HCT116 (cell line): ENCODE results near the gene SPTB. TPM values are rescaled to one million over a fixed set of nuclear protein-coding genes. Genes with fewer than 3 reads are reported as not detected.
A peak's percentile ranks its signal among the peaks of the same experiment; 100 is the strongest.

Source experiments
- ATAC-seq: fragments of 200-7000 bp; cut with Tn5 transposase; 2 replicates; pipeline ENCODE4 v1.9.1; 2020; ENCODE audit warnings: mild to moderate bottlenecking, moderate library complexity
- BruUV-seq: library from RNA; stranded (reverse); fragments of 400-500 nt; replicated peaks from 2 replicates; lab custom pipeline; 2021; lab: Mats Ljungman, UMichigan
- CTCF ChIA-PET: fragments of 300-600 bp; sonication (Branson Sonifier 250); formaldehyde crosslinking; loops from one replicate; lab custom pipeline; 2021; ENCODE audit warnings: antibody characterized with exemption; lab: Charles Lee
- POLR2A ChIA-PET: fragments of 300-600, 350-600 bp; sonication (Branson Sonifier 250); formaldehyde crosslinking; loops from one replicate; lab custom pipeline; 2021; ENCODE audit warnings: antibody characterized with exemption; lab: Charles Lee
- RAD21 ChIA-PET, 2 experiments: fragments of 300-600 bp; sonication (Branson Sonifier 250); formaldehyde crosslinking; loops; one replicate each; lab custom pipeline; 2023; ENCODE audit warnings: low total read pairs in 2 of 2; ENCODE audit not compliant: uncharacterized antibody in 2 of 2, unreplicated experiment in 2 of 2, low non-redundant PET in 1 of 2; lab: Charles Lee
- DNase-seq: peaks from one replicate; pipeline ENCODE4 v3.0.0-alpha.2; 2010; ENCODE audit warnings: low read depth, low spot score
- H2AFZ ChIP-seq: fragments of 200-600 bp; shearing (Covaris generic), sonication (generic); 2 replicates; pipeline ENCODE4 v1.6.1; 2017; ENCODE audit warnings: low read depth, mixed run types, mixed read lengths, antibody characterized with exemption, low read length; ENCODE audit not compliant: poor library complexity, severe bottlenecking
- H3K27ac ChIP-seq: 2 replicates; pipeline ENCODE4 v1.5.1; 2012; ENCODE audit warnings: low read depth, low read length
- H3K27me3 ChIP-seq: fragments of 200-600 bp; sonication (generic); 2 replicates; pipeline ENCODE4 v1.6.1; 2016; ENCODE audit warnings: mixed run types, low read length, mixed read lengths; ENCODE audit not compliant: insufficient read depth
- H3K36me3 ChIP-seq, 2 experiments: fragments of 200-500 bp in 1 of 2; fragments of 200-600 bp in 1 of 2; sonication (Bioruptor generic) in 1 of 2; sonication (generic) in 1 of 2; 2 replicates each; pipeline versions ENCODE4 v1.5.1 to v1.6.1; 2014 to 2016; ENCODE audit warnings: low read length in 2 of 2, inconsistent platforms in 1 of 2, mixed read lengths in 1 of 2, mixed run types in 1 of 2; ENCODE audit not compliant: insufficient read depth in 2 of 2, control insufficient read depth in 1 of 2
- H3K4me1 ChIP-seq, 2 experiments: fragments of 200-600 bp in 1 of 2; sonication (generic) in 1 of 2; 2 replicates each; pipeline versions ENCODE4 v1.5.1 to v1.6.1; 2012 to 2017; ENCODE audit warnings: low read length in 2 of 2, inconsistent platforms in 1 of 2, mild to moderate bottlenecking in 1 of 2, mixed read lengths in 1 of 2, mixed run types in 1 of 2, moderate library complexity in 1 of 2; ENCODE audit not compliant: insufficient read depth in 2 of 2, control insufficient read depth in 1 of 2
- H3K4me2 ChIP-seq: fragments of 200-600 bp; sonication (generic); 2 replicates; pipeline ENCODE4 v1.6.1; 2017; ENCODE audit warnings: mixed run types, low read length, mixed read lengths
- H3K4me3 ChIP-seq, 2 experiments: fragments of 200-600 bp in 1 of 2; sonication (generic) in 1 of 2; replicated peaks in 1 of 2; 2 replicates each; pipeline ENCODE4 v1.5.1; 2011 to 2016; ENCODE audit warnings: low read length in 2 of 2, control low read depth in 1 of 2, low read depth in 1 of 2, mild to moderate bottlenecking in 1 of 2, mixed read lengths in 1 of 2, mixed run types in 1 of 2
- H3K79me2 ChIP-seq: fragments of 200-600 bp; sonication (generic); 2 replicates; pipeline ENCODE4 v1.6.1; 2017; ENCODE audit warnings: mild to moderate bottlenecking, mixed run types, low read length, moderate library complexity, mixed read lengths; ENCODE audit not compliant: insufficient read depth
- H3K9ac ChIP-seq: fragments of 200-600 bp; sonication (generic); 2 replicates; pipeline ENCODE4 v1.6.1; 2016; ENCODE audit warnings: low read length, mixed read lengths
- H3K9me2 ChIP-seq: fragments of 200-600 bp; sonication (generic), shearing (Covaris generic); 2 replicates; pipeline ENCODE4 v1.6.1; 2017; ENCODE audit warnings: mixed run types, mild to moderate bottlenecking, moderate library complexity; ENCODE audit not compliant: insufficient read depth
- H3K9me3 ChIP-seq, 2 experiments: fragments of 200-500 bp in 1 of 2; fragments of 200-600 bp in 1 of 2; sonication (Bioruptor generic) in 1 of 2; sonication (generic) in 1 of 2; 2 replicates each; pipeline ENCODE4 v1.6.1; 2014 to 2017; ENCODE audit warnings: low read length in 2 of 2, mixed read lengths in 2 of 2, inconsistent platforms in 1 of 2, low read depth in 1 of 2, mild to moderate bottlenecking in 1 of 2, mixed run types in 1 of 2, moderate library complexity in 1 of 2; ENCODE audit not compliant: control insufficient read depth in 1 of 2, insufficient read depth in 1 of 2
- H4K20me1 ChIP-seq: fragments of 200-600 bp; sonication (generic), shearing (Covaris generic); 2 replicates; pipeline ENCODE4 v1.6.1; 2017; ENCODE audit warnings: mixed run types, mild to moderate bottlenecking, moderate library complexity; ENCODE audit not compliant: insufficient read depth
- CEBPB ChIP-seq: IDR thresholded peaks from 2 replicates; pipeline ENCODE4 v1.6.1; 2012; ENCODE audit warnings: low read depth
- EZH2phosphoT487 ChIP-seq: fragments of 200-600 bp; IDR thresholded peaks from 2 replicates; pipeline ENCODE4 v1.6.1; 2018; ENCODE audit warnings: antibody characterized with exemption, borderline replicate concordance
- JUND ChIP-seq: IDR thresholded peaks from 2 replicates; pipeline ENCODE4 v1.6.1; 2012
- RAD21 ChIP-seq: IDR thresholded peaks from 2 replicates; pipeline ENCODE4 v1.6.1; 2012; ENCODE audit warnings: low read depth, mild to moderate bottlenecking
- SIN3A ChIP-seq: IDR thresholded peaks from 2 replicates; pipeline ENCODE4 v1.6.1; 2012; ENCODE audit warnings: low read depth
- SP1 ChIP-seq: IDR thresholded peaks from 2 replicates; pipeline ENCODE4 v1.6.1; 2012; ENCODE audit warnings: low read depth
- SRF ChIP-seq: IDR thresholded peaks from 2 replicates; pipeline ENCODE4 v1.6.1; 2012; ENCODE audit warnings: low read depth
- TCF7L2 ChIP-seq: IDR thresholded peaks from 2 replicates; pipeline ENCODE4 v1.7.0; 2011; ENCODE audit warnings: borderline replicate concordance, inconsistent platforms; ENCODE audit not compliant: insufficient read depth, insufficient read length; ENCODE audit errors: extremely low read depth
- intact Hi-C: fragments of 100-400 bp; cut with micrococcal nuclease; formaldehyde crosslinking; loops from 2 replicates; pipeline ENCODE4 v1.10.0; 2022
- total RNA-seq: library from RNA; stranded (reverse); gene quantifications from one replicate; pipeline ENCODE4 v1.2.1, GENCODE V29; 2021; ENCODE audit not compliant: unreplicated experiment
- TF ChIP-seq, protein P1 (sequence below): IDR thresholded peaks from 2 replicates; pipeline ENCODE4 v1.6.1; 2012
- TF ChIP-seq, protein P2 (sequence below), 3 experiments: fragments of 200-600 bp in 1 of 3; sonication (generic) in 1 of 3; IDR thresholded peaks in 2 of 3; conservative IDR thresholded peaks in 1 of 3; 2 replicates each; pipeline ENCODE4 v1.5.1; 2012 to 2017; ENCODE audit warnings: low read depth in 2 of 3, low read length in 2 of 3, antibody characterized with exemption in 1 of 3, borderline replicate concordance in 1 of 3, control low read depth in 1 of 3, mild to moderate bottlenecking in 1 of 3, mixed read lengths in 1 of 3, mixed run types in 1 of 3, moderate library complexity in 1 of 3; ENCODE audit not compliant: insufficient read depth in 1 of 3
- TF ChIP-seq, protein P3 (sequence below): IDR thresholded peaks from 2 replicates; pipeline ENCODE4 v1.6.1; 2011; ENCODE audit warnings: mild to moderate bottlenecking, low read length, moderate library complexity; ENCODE audit not compliant: insufficient replicate concordance; ENCODE audit errors: extremely low read depth

The SPTB gene
- total RNA-seq, 1 experiment from 2014 or later = 4.2 TPM

DNA sequence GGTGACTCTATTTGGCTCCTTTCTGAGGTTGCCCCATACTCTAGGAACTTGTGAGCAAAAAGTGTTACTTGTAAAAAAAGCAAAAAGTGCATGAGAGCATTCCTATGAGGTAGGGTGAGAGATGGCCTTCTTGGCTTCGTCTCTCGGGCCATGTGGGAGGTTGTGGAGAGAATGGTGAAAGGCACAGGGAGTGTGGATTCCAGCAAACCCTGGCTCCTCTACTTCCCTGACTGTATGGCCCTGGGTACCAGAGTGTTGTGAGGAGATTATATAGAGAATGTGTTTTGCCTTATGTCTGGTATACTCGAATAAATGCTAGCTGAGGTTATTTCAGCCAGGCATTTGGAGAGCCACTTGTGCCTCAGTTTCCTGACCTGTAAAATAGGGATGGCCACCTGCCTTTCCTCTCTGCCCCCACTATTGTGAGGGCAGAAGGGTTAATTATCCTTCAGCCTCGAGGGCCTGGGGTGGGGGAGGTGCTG, 164.5 kb downstream of the SPTB start:
- no peak for ATAC-seq
- RAD21 ChIA-PET = no interaction called here
- POLR2A ChIA-PET = no interaction called here
- Histone ChIP-seq H3K4me2 (0 out of 2 replicates have a peak overlapping the region, but pooled peaks have one; percentile 74), H2AFZ (no peak overlapping the region), H3K27me3 (no peaks in the 10 kb centered on the region), H3K9ac (0 out of 2 replicates have a peak overlapping the region, but pooled peaks have one; percentile 3), H3K4me3 (no peak overlapping the region), H3K79me2 (peaks cover 96% of the 10 kb centered on the region), H3K9me2 (no peaks in the 10 kb centered on the region), H4K20me1 (no peaks in the 10 kb centered on the region), H3K36me3 (peaks cover 0 to 3% of the 10 kb centered on the region in 2 experiments; a peak in 1 of 4 replicates), H3K9me3 (no peaks in the 10 kb centered on the region), H3K4me1 (peaks cover 55 to 63% of the 10 kb centered on the region in 2 experiments), H3K27ac (peak overlapping the region; percentile 7; the same call in 1 of the 2 replicates)
- BruUV-seq = no TSS peak
- intact Hi-C loops = no loop called here
- DNase-seq = no peak
- CTCF ChIA-PET = no interaction called here
- TF ChIP-seq TCF7L2 (no peak), CEBPB (no peak), RAD21 (no peak), JUND (no peak)
- TF ChIP-seq, protein P1, sequence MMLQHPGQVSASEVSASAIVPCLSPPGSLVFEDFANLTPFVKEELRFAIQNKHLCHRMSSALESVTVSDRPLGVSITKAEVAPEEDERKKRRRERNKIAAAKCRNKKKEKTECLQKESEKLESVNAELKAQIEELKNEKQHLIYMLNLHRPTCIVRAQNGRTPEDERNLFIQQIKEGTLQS = no peak

DNA sequence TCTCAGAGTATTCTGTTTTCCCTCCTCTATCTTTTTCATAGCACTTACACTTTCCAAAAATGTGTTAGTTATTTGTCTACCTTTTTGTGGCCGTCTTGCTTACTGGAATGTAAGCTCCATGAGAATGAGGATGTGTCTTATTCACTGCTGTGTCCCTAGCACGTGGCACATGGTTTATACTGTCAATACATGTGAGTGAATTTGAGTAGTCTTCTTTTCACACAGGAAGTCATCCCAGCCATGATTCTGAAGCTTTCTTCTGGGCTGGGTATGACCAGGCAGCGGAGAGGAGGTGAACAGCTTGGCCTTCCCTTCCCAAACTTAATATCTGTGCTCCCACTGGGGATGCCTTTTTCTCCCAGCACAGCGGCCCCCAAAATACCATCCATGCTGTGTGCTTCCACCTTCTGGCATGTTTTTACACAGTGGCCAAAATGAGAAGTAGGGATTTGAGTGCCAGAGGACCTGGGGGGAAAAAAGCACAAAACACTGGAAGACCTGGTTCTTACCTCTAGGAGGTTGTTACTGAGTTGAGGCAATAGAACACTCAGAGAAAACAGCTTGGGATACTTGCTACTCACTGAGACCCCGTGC, 165.2 kb downstream of the SPTB start:
- Histone ChIP-seq H3K4me3 (no peak overlapping the region), H2AFZ (no peak overlapping the region), H3K27ac (no peak overlapping the region), H3K9me2 (no peaks in the 10 kb centered on the region), H4K20me1 (no peaks in the 10 kb centered on the region), H3K4me1 (peaks cover 50 to 56% of the 10 kb centered on the region in 2 experiments), H3K36me3 (peaks cover 0 to 3% of the 10 kb centered on the region in 2 experiments; a peak in 1 of 4 replicates), H3K27me3 (no peaks in the 10 kb centered on the region), H3K79me2 (peaks cover 97% of the 10 kb centered on the region), H3K9ac (no peak overlapping the region), H3K4me2 (no peak overlapping the region), H3K9me3 (no peaks in the 10 kb centered on the region)
- intact Hi-C loops = no loop called here
- TF ChIP-seq EZH2phosphoT487 = no peak
- TF ChIP-seq, protein P2, sequence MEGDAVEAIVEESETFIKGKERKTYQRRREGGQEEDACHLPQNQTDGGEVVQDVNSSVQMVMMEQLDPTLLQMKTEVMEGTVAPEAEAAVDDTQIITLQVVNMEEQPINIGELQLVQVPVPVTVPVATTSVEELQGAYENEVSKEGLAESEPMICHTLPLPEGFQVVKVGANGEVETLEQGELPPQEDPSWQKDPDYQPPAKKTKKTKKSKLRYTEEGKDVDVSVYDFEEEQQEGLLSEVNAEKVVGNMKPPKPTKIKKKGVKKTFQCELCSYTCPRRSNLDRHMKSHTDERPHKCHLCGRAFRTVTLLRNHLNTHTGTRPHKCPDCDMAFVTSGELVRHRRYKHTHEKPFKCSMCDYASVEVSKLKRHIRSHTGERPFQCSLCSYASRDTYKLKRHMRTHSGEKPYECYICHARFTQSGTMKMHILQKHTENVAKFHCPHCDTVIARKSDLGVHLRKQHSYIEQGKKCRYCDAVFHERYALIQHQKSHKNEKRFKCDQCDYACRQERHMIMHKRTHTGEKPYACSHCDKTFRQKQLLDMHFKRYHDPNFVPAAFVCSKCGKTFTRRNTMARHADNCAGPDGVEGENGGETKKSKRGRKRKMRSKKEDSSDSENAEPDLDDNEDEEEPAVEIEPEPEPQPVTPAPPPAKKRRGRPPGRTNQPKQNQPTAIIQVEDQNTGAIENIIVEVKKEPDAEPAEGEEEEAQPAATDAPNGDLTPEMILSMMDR (IDR thresholded peaks at IDR 0.05 in 2 of 3, conservative IDR thresholded peaks at IDR 0.05 in 1 of 3; ENCODE audit: borderline replicate concordance in 1 of 3, insufficient read depth in 1 of 3, low read depth in 2 of 3, low read length in 2 of 3) = no peak
- TF ChIP-seq SIN3A = no peak
- TF ChIP-seq, protein P1 = no peak
- TF ChIP-seq CEBPB = no peak
- TF ChIP-seq TCF7L2 = no peak
- no peak for TF ChIP-seq SP1
- TF ChIP-seq, protein P3, sequence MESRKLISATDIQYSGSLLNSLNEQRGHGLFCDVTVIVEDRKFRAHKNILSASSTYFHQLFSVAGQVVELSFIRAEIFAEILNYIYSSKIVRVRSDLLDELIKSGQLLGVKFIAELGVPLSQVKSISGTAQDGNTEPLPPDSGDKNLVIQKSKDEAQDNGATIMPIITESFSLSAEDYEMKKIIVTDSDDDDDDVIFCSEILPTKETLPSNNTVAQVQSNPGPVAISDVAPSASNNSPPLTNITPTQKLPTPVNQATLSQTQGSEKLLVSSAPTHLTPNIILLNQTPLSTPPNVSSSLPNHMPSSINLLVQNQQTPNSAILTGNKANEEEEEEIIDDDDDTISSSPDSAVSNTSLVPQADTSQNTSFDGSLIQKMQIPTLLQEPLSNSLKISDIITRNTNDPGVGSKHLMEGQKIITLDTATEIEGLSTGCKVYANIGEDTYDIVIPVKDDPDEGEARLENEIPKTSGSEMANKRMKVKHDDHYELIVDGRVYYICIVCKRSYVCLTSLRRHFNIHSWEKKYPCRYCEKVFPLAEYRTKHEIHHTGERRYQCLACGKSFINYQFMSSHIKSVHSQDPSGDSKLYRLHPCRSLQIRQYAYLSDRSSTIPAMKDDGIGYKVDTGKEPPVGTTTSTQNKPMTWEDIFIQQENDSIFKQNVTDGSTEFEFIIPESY = no peak
- no peak for TF ChIP-seq SRF
- ChIA-PET POLR2A (no interaction called here), RAD21 (no interaction called here), CTCF (interaction anchor here (1.1 kb wide), 1 partner anchor 85 kb away, joined by 3 read pairs; no protein-coding TSS in a partner anchor)
- no TSS peak for BruUV-seq
- DNase-seq (no peak), ATAC-seq (no peak)
